ENCODE data around the gene IL21R.

The IL21R gene

GRCh38 chr16:27404163-27404823 is 2.3 kb downstream of the IL21R start:
- TF ChIP-seq, protein P1, sequence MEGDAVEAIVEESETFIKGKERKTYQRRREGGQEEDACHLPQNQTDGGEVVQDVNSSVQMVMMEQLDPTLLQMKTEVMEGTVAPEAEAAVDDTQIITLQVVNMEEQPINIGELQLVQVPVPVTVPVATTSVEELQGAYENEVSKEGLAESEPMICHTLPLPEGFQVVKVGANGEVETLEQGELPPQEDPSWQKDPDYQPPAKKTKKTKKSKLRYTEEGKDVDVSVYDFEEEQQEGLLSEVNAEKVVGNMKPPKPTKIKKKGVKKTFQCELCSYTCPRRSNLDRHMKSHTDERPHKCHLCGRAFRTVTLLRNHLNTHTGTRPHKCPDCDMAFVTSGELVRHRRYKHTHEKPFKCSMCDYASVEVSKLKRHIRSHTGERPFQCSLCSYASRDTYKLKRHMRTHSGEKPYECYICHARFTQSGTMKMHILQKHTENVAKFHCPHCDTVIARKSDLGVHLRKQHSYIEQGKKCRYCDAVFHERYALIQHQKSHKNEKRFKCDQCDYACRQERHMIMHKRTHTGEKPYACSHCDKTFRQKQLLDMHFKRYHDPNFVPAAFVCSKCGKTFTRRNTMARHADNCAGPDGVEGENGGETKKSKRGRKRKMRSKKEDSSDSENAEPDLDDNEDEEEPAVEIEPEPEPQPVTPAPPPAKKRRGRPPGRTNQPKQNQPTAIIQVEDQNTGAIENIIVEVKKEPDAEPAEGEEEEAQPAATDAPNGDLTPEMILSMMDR (IDR thresholded peaks at IDR 0.05; ENCODE audit: insufficient read depth, low read length, poor library complexity, severe bottlenecking), result no peak
- Histone ChIP-seq H3K27me3 (replicated peaks; ENCODE audit: control insufficient read depth, insufficient read depth, low read length) (no peaks in the 10 kb centered on the region), H3K36me3 (ENCODE audit: control insufficient read depth, insufficient read depth, low read length) (peaks cover 12% of the 10 kb centered on the region), H3K4me3 (replicated peaks; ENCODE audit: low read depth, low read length) (peak overlapping the region; percentile 87)
- no peak for DNase-seq (ENCODE audit: extremely low read depth, insufficient read length)

DNA sequence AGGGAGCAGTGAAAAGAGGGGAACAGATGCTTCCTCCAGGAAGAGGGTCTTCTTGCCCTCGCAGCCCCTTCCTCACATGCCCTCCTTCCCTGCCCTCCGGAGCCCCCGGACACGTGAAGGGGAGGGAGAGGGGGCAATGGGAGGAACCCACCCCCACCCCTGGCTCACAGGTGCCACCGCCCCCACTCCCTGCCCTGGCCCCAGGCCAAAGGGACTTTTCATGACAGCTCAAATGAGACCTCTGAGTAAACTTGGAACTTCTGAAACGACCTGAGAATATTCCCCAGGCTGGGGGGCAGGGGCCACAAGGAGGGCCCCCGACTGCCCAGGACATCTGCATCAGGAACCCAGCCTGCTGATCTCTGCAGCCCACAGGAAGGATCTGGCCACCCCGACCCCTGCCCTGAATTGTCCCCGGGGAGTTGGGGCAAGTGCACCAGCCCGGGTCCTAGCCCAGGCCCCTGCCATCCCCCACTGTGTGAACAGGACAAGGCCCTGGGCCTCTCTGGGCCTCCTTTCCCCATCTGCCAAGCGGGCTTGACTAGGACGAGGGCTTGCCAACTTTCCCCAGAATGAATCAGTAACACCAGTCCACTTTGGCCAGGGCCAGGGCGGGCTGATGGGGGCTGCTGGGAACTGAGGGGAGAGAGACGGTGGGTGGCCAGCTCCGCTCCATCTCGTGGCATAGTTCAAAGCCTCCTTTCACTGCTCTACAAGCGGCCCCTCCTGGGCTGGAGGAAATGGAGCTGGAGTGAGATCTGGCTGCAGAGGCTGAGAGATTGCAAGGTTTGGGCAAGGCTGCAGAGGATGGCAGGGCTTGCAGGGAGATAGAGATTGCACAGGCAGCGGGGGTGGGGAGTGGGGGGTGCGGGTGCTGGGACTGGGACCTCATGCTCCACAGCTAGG is 3.8 kb downstream of the IL21R start:
- DNase-seq (ENCODE audit: extremely low read depth, insufficient read length), result peak; percentile 82
- H3K27me3 ChIP-seq (replicated peaks; ENCODE audit: control insufficient read depth, insufficient read depth, low read length), result no peaks in the 10 kb centered on the region
- H3K4me3 ChIP-seq (replicated peaks; ENCODE audit: low read depth, low read length), result peak overlapping the region; percentile 87
- TF ChIP-seq, protein P1 (IDR thresholded peaks at IDR 0.05; ENCODE audit: insufficient read depth, low read length, poor library complexity, severe bottlenecking), result no peak
- H3K36me3 ChIP-seq (ENCODE audit: control insufficient read depth, insufficient read depth, low read length), result peaks cover 12% of the 10 kb centered on the region

DNA sequence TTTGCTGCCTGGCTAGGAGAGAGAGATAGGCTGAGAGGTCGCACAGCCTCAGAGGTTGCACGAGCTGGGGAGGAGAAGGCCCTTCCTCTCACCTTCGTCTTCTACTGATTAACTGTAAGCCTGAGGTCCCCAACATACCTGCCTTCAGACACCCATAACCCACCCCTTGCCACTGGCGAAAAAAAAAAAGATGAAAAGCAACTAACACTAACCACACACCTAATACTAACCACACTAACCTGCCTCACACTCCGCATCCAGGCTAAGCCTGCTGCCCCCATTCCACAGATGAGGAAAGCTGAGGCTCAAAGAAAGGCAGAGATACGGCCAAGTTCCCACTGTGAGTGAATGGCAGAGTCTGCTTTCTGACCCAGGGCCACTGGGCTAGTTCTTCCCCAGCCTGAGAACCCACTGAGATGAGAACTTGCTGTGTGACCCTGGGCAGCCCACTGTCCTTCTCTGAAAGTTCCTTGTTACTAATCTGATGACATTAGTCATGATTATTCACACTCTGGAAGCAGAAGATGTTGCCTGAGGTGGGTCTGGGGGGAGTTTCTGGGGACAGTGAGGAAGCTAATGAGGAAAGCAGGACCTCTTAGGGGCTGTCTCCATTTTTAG is 4.6 kb downstream of the IL21R start:
- TF ChIP-seq, protein P1 (IDR thresholded peaks at IDR 0.05; ENCODE audit: insufficient read depth, low read length, poor library complexity, severe bottlenecking), result no peak
- H3K4me3 ChIP-seq (replicated peaks; ENCODE audit: low read depth, low read length), result peak overlapping the region; percentile 87
- no peak for DNase-seq (ENCODE audit: extremely low read depth, insufficient read length)
- H3K27me3 ChIP-seq (replicated peaks; ENCODE audit: control insufficient read depth, insufficient read depth, low read length), result no peaks in the 10 kb centered on the region
- H3K36me3 ChIP-seq (ENCODE audit: control insufficient read depth, insufficient read depth, low read length), result peaks cover 12% of the 10 kb centered on the region

DNA sequence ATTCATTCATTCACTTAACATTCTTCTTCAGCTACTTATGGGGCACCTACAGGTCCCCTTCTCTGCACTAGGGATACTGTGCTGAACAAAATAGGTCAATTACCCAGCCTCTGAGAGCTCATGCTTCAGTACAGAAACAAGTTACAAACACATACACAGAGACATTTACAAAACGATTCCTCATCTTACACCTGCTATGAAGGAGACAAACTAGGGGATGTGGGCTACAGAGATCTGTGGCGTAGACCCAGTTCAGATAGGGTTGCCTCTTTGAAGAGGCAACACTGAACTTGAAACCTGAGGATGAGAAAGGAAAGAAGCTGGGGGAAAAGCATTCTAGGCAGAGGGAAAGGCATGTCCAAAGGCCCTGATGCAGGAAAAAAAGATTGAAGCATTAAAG is 5.2 kb downstream of the IL21R start:
- Histone ChIP-seq H3K36me3 (ENCODE audit: control insufficient read depth, insufficient read depth, low read length) (peaks cover 12% of the 10 kb centered on the region), H3K27me3 (replicated peaks; ENCODE audit: control insufficient read depth, insufficient read depth, low read length) (no peaks in the 10 kb centered on the region), H3K4me3 (replicated peaks; ENCODE audit: low read depth, low read length) (peak overlapping the region; percentile 87)
- no peak for DNase-seq (ENCODE audit: extremely low read depth, insufficient read length)
- TF ChIP-seq, protein P1 (IDR thresholded peaks at IDR 0.05; ENCODE audit: insufficient read depth, low read length, poor library complexity, severe bottlenecking), result no peak

DNA sequence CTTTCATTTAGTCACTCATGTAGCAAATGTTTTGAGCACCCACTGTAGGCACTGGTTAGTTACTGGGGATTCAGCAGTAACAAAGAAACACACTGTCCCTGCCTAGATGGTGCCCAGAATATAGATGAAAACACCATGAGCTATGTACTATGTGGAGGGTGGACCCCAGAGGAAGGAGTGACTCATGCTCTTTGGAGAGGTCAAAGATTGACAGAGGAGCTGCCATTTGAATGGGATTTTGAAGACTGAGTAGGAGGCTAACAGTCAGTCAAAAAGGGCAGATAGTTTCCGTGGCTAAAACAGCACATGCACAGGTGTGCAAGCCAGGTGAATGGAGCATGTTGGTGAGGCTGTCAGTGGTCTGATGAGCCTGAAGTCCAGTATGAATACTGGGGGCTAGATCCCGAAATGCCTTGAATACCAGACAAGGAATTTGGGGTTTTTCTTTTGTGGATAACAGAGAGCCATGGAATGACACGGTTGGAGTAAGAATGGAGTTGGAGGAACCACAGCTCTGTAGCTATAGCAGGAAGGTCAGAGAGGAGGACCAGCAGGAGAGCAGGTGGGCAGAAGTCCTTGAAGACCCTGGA is 6.1 kb downstream of the IL21R start:
- Histone ChIP-seq H3K4me3 (replicated peaks; ENCODE audit: low read depth, low read length) (peak overlapping the region; percentile 54), H3K27me3 (replicated peaks; ENCODE audit: control insufficient read depth, insufficient read depth, low read length) (no peaks in the 10 kb centered on the region), H3K36me3 (ENCODE audit: control insufficient read depth, insufficient read depth, low read length) (peaks cover 12% of the 10 kb centered on the region)
- DNase-seq (ENCODE audit: extremely low read depth, insufficient read length), result no peak
- TF ChIP-seq, protein P1 (IDR thresholded peaks at IDR 0.05; ENCODE audit: insufficient read depth, low read length, poor library complexity, severe bottlenecking), result no peak
